Stimulated activated CD4-positive, alpha-beta T cell treated with anti-CD3 and anti-CD28 coated beads, Interleukin-15, amount 100 ng/mL, for 24 hours (primary cell): ENCODE results near the gene C9orf72.

Source experiments
- DNase-seq: peaks from one replicate; pipeline ENCODE4 v3.0.0-alpha.2; 2020

C9orf72 gene

GRCh38 chr9:27537756-27538155 lies 35.5 kb downstream of the C9orf72 start:
- DNase-seq = no peak

- DNase-seq = no peak
Measured at GRCh38 chr9:27537027-27537435, 36.2 kb downstream of the C9orf72 start.

- DNase-seq = no peak
Measured at GRCh38 chr9:27536168-27536567, 37.1 kb downstream of the C9orf72 start.

GRCh38 chr9:27535701-27536118 lies 37.6 kb downstream of the C9orf72 start:
- DNase-seq = peak; percentile 3

GRCh38 chr9:27534658-27535209 lies 38.5 kb downstream of the C9orf72 start:
- DNase-seq = no peak

- DNase-seq = no peak
Measured at GRCh38 chr9:27534131-27534530, 39.1 kb downstream of the C9orf72 start.

- DNase-seq = no peak
Measured at GRCh38 chr9:27533311-27533710, 40.0 kb downstream of the C9orf72 start.

- no peak for DNase-seq
Measured at GRCh38 chr9:27532046-27532445, 41.2 kb downstream of the C9orf72 start.

GRCh38 chr9:27530915-27531755 lies 42.1 kb downstream of the C9orf72 start:
- DNase-seq = no peak

- DNase-seq = peak; percentile 85
Measured at GRCh38 chr9:27529316-27530278, 43.7 kb downstream of the C9orf72 start, which contains the start of gene MOB3B. Gene MOB3B, minus strand, starts transcription at chr9:27529814. Its CDS starts 74,264 bp downstream, at chr9:27455550.

GRCh38 chr9:27528886-27529315 lies 44.4 kb downstream of the C9orf72 start:
- peak; percentile 64 for DNase-seq

- DNase-seq = peak; percentile 75
Measured at GRCh38 chr9:27528076-27528885, 45.0 kb downstream of the C9orf72 start.

GRCh38 chr9:27527702-27528075 lies 45.6 kb downstream of the C9orf72 start:
- no peak for DNase-seq

GRCh38 chr9:27524236-27524635 lies 49.0 kb downstream of the C9orf72 start, which contains the start of gene IFNK:
Gene IFNK, plus strand, starts transcription at chr9:27524290. Its CDS starts 47 bp downstream, at chr9:27524337.
- DNase-seq = no peak

- no peak for DNase-seq
Measured at GRCh38 chr9:27523141-27523540, 50.1 kb downstream of the C9orf72 start.

GRCh38 chr9:27520986-27521385 lies 52.3 kb downstream of the C9orf72 start:
- no peak for DNase-seq

- DNase-seq = no peak
Measured at GRCh38 chr9:27519466-27520465, 53.5 kb downstream of the C9orf72 start.

GRCh38 chr9:27518809-27519208 lies 54.5 kb downstream of the C9orf72 start:
- DNase-seq = no peak

GRCh38 chr9:27518006-27518405 lies 55.3 kb downstream of the C9orf72 start:
- no peak for DNase-seq

GRCh38 chr9:27514551-27514950 lies 58.7 kb downstream of the C9orf72 start:
- no peak for DNase-seq

GRCh38 chr9:27511771-27512170 lies 61.5 kb downstream of the C9orf72 start:
- DNase-seq = no peak
